ENCODE results near the gene MAGEA9.
"Not testable (repeated sequence)": the region's sequence is repeated elsewhere in the genome, so short reads cannot be mapped to it uniquely, and the experiment has no call there.

Gene MAGEA9

DNA sequence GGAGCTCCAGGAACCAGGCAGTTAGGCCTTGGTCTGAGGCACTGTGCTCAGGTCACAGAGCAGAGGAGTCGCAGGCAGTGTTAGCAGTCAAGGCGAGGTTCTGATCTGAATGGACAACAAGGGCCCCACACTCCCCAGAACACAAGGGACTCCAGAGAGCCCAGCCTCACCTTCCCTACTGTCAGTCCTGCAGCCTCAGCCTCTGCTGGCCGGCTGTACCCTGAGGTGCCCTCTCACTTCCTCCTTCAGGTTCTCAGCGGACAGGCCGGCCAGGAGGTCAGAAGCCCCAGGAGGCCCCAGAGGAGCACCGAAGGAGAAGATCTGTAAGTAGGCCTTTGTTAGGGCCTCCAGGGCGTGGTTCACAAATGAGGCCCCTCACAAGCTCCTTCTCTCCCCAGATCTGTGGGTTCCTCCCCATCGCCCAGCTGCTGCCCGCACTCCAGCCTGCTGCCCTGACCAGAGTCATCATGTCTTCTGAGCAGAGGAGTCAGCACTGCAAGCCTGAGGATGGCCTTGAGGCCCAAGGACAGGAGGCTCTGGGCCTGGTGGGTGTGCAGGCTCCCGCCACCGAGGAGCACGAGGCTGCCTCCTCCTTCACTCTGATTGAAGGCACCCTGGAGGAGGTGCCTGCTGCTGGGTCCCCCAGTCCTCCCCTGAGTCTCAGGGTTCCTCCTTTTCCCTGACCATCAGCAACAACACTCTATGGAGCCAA is 26.2 kb downstream of the MAGEA9 start:
- DNase-seq (ENCODE audit: low read depth) = no peak

DNA sequence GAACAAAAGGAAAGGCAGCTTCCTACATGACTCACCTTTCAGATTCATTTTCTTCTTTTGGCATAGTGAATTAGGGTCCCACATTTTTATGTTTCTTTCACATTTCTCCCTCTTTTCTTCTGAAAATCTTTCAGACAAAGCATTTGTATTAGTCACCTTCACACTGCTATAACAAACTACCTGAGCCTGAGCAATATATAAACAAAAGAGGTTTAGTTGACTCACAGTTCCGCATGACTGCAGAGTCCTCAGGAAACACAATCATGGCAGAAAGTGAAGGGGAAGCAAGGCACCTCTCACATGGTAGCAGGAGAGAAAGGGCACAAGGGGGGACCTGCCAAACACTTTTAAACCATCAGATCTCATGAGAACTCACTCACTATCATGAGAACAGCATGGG is 36.9 kb downstream of the MAGEA9 start:
- DNase-seq (ENCODE audit: low read depth) = no peak

DNA sequence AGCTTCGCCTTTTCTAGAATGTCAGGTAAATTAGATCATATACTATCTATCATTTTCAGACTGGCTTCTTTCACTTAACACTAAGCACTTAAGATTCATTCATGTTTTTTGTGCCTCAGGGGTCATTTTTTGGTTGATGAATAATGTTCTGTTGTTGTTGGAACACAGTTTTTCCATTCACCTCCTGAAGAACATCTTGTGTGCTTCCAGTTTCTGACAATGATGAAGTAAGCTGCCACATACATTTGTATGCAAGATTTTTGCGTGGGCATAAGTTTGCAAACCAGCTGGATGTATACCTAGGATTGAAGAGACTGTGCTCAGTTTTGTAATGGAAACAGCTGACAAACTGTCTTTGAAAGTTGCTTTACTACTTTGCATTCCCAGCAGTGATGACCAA is 37.6 kb downstream of the MAGEA9 start:
- DNase-seq (ENCODE audit: low read depth) = no peak

DNA sequence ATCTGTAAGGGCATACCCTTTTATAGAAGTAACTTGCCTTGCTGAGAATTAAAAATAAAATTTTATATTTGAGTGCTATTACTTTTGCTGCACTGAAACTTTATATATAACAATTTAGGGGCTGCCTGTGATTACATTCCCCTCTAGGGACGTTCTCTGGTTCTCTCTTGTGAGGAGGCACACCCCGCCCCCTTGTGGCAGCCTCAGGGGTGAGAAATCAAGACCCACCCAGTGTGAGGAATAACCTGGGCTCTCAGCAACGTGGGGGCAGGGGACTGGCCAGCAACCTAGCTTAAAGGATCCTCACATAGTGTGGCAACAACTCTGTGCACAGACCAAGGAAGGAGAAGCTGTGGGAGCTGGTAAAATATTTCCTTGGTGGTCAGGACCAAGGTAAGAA is 43.7 kb downstream of the MAGEA9 start:
- peak; percentile 24 for DNase-seq (ENCODE audit: low read depth)

DNA sequence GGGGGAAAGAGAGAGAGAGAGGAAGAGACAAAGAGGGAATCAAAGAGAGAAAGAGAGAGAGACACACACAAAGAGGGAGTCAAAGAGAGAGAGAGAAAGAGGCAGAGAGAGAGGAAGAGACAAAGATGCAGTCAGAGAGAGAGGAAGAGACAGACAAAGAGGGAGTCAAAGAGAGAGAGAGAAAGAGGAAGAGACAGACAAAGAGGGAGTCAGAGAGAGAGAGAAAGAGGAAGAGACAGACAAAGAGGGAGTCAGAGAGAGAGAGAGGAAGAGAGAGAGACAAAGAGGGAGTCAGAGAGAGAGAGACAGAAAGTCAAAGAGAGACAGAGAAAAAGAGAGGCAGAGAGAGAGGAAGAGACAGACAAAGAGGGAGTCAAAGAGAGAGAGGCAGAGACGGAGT is 45.5 kb downstream of the MAGEA9 start:
- DNase-seq (ENCODE audit: low read depth) = no peak

DNA sequence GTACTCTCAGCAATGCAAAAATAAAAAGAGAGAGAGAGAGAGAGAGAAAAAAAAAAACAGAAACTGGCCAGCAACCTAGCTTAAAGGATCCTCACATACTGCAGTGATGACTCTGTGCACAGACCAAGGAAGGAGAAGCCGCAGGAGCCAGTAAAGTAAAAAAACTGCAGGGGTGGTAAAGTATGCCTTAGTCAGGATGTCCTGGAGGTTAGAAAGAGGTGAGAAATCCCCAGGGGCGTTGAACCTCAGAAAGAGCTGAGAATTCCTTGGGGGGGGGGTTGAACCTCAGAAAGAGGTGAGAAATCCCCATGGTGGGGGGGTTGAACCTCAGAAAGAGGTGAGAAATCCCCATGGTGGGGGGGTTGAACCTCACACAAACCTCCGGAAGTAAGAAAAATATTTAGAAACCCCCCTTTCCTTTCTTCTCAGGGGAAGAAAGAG is 48.0 kb downstream of the MAGEA9 start:
- DNase-seq (ENCODE audit: low read depth) = peak; percentile 68

DNA sequence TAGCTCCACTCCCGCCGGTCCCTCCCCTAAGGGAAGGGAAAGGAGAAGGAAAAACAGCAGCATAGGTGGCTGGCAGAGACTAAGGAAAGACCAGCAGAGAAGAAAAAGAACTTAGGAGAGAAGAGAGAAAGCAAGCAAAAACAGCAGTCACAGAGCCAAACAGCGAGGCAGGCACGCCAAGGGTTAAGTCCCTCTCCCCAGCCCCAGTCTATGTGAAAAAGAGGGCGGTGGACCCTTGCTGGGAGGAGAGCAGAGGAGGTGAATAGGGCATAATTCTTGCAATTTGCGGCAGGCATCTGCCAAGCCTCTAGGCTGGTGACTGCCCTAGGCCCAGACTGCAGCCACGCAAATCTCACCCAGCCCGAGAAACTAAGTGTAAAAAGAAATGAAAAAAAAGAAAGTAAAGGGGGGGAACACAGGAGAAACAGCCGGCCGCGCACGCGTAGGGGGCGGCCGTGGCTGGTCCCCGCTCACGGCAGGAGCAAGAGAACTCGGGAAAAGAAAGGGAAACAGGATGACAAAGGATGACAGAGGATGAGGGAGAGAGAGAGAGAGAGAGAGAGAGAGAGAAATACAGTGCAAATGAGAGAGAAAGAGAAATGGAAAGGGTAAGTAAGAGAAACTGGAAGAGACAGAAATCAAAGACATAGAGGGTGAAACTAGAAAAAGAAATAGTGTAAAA is 48.6 kb downstream of the MAGEA9 start:
- peak; percentile 22 for DNase-seq (ENCODE audit: low read depth)

DNA sequence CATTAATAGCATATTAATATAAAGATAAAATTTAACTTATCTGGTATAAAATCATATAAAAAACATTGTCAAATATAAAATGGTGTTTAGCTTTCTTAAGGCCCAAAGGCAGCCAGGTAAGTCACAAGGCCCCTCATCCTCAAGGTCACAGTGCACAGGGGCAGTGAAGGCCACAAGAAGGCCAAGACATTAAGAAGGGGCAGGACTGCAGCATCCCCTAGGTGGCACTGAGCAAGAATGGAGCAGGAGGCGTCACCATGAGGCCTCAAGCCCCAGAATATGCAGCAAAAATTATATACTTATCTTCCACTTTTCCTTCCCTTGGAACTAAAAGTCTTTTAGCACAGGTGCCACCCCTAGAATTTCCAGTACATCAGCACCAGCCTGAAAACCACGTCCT is 49.7 kb downstream of the MAGEA9 start:
- DNase-seq (ENCODE audit: low read depth) = no peak

DNA sequence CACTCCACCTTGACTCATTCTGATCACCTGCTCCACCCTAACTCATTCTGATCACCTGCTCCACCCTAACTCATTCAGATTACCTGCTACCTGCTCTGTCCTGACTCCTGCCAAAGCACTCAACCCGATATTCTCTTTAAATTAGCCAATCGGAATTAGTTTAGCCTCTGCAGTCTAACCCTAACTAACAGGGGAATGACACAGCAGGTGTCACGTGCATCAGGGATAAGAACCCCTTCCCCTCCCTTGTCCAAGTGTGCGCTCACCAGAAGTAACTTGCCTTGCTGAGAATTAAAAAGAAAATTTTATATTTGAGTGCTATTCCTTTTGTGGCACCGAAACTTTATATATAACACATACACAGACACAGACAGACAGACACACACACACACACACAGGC is 55.0 kb downstream of the MAGEA9 start:
- DNase-seq (ENCODE audit: low read depth) = not testable (repeated sequence)

DNA sequence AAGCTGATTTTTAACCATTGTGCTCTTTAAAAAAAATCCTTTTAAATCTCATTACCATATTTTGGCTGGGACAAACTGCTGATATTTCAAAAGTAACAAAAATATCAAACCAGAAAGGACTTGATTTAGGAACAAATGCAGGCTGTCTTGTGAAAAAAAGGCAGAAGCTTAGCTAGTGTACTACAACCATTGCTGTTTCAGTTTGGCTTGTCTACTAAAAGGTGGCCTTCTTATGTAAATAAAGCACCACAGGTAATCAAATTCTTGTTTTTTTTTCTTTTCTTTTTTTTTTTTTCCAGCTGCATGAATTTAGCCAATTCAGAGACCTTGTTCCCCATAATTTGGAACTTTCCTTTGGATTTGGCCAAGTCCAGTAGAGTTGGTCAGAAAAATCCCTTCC is 55.4 kb downstream of the MAGEA9 start:
- DNase-seq (ENCODE audit: low read depth) = no peak
